GM20000 (cell line): Measurements from ENCODE around the gene XYLT1.

Experiments used
- DNase-seq: peaks from one replicate; pipeline ENCODE4 v3.0.0; 2012; ENCODE audit warnings: low spot score
- CTCF ChIP-seq: IDR thresholded peaks from 2 replicates; pipeline ENCODE4 v1.5.1; 2012; ENCODE audit warnings: mild to moderate bottlenecking, control low read depth; ENCODE audit errors: extremely low read depth, missing control alignments

The XYLT1 gene

GRCh38 chr16:17327664-17328335, 143.0 kb downstream of the XYLT1 start:
- TF ChIP-seq CTCF = no peak
- no peak for DNase-seq

GRCh38 chr16:17325476-17326143, 145.2 kb downstream of the XYLT1 start:
- TF ChIP-seq CTCF = no peak
- DNase-seq = no peak

DNA sequence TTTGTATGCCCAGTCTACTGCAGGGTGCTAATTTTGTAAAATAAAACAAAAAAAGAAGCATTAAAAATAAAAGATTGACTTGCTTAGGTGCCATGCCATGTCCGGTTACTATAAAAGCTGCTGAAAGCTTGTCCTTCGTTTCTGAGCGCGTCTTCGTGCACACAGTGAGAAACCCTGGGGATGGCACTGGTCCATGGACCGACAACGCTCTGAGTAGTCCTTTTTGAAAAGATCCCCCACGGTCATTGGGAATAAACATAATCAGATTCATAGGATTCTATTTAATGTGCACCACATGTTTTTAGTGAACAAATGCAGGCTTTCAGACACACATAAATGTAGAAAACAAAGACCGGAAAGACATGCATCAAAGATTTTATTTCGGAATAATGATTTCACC, 146.3 kb downstream of the XYLT1 start:
- DNase-seq = no peak

GRCh38 chr16:17323171-17323570, 147.6 kb downstream of the XYLT1 start:
- no peak for TF ChIP-seq CTCF
- no peak for DNase-seq

More for the DNA sequence above, 146.3 kb downstream of the XYLT1 start:
- no peak for TF ChIP-seq CTCF

GRCh38 chr16:17321824-17322223, 148.9 kb downstream of the XYLT1 start:
- TF ChIP-seq CTCF = no peak
- DNase-seq = no peak

- no peak for DNase-seq
- TF ChIP-seq CTCF = no peak
Measured at GRCh38 chr16:17320009-17320408, 150.8 kb downstream of the XYLT1 start.

DNA sequence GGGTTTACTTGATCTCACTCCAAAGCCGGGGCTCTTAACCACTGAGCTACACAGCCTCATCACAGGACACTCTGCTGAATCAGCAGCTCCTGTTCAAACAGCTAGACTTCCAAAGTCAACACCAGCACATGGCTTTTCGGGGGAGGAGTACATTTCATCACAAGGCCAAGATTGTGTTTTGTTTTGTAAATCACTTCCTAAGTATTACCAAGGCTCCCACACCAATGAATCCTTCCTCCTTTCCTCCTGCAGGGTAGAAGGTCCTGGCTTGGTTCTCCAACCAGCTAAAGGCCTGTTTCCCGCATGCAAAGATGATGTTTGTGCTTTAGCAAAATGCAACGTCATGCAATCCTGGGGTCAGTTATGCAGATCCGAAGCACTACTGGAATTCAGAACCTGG, 152.5 kb downstream of the XYLT1 start:
- DNase-seq = no peak

More for the DNA sequence above, 152.5 kb downstream of the XYLT1 start:
- TF ChIP-seq CTCF = no peak
